GM18858 (cell line): ENCODE data around the gene COA8.

Experiments used
- ATAC-seq: cut with Tn5 transposase; IDR thresholded peaks from one replicate; pipeline ENCODE4 v1.9.1; 2021; ENCODE audit not compliant: unreplicated experiment

COA8 gene

DNA sequence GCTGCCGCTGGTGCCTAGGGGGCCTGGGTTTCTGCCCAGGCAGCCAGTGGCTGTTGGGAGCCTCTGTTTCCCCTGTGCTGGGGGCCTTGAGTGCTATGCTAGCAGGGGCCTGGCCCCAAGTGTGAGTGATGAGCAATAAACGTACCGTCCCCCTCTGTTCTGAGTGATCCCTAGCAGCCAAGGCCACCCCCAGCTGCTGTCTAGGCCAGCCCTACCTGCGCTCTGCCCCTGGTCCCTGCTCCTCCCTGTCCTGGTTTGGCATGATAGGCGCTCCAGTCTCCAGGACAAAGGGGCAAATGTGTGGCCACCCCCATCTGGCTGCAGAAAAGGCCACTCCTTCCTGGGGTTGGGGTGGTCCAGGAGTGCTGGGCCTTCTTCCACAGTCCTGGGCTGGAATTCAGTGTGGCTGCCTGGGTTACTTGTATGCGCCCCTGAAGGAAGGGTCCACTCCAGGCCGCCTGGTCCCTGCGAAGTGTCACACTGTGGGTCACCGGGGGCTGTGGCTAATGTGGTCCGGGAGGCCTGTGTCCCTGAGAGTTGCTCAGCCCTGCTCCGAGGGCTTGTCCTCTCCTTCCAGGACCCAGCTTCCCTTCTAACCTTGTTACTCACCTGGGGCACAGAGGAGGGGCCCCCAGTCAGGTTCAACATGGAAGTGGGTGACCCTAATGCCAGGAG lies 26.7 kb upstream of the COA8 start:
- ATAC-seq, result no peak

DNA sequence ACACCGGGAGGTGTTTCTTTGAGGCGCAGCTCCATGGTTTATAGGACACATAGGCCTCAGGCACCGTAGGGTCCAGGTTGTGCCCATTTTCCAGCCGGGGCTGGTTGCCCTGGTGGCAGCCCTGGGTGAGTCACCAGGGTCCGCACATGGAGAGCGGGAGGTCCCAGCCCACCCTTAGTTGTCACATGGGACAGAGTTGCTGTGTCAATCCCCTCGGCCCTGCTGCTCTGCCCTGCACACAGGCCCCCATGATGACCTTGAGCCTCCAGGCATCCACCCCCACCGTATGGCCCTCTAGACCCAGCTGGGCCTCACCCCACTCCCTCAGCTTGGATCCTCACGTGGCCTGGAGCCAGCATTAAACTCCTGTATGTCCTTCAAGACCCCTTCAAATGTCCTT lies 26.1 kb upstream of the COA8 start:
- no peak for ATAC-seq

DNA sequence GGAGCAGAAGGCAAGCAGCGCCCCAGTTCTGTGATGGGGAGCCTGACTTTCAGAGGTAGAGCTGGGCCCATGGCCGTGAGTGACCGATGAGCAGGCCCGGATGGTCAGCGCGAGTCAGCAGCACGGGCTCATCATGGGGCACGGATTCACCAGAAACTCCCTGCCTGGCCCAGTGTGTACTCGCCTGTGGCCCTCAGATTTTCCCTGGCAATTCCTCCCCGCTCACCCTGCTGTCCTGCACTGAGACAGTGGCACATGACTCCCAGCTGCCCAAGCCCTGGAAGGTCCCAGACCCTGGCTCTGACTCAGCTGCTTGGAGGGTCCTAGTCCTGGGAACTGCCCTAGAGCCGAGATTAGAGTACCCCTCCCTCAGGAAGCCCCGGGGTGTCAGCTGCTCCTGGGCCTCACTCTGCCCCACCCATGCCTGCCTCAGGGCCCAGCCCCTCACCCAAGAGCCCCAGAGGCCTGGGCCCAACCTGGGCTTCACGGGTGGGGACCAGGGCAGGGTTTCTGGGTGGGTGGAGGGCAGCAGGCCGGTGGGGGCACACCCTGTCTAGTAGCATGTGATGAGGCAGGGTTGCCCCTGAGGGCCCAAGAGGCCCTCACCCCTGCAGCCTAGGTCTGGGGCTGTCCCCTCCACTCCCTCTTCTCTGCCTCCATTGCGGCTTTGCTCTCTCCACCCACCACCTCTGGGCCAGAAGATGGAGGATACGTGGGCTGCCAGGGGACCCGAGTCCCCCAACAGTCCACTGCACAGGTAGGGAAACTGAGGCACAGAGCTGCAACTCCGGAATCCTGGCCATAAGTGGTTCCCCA lies 25.4 kb upstream of the COA8 start:
- no peak for ATAC-seq

DNA sequence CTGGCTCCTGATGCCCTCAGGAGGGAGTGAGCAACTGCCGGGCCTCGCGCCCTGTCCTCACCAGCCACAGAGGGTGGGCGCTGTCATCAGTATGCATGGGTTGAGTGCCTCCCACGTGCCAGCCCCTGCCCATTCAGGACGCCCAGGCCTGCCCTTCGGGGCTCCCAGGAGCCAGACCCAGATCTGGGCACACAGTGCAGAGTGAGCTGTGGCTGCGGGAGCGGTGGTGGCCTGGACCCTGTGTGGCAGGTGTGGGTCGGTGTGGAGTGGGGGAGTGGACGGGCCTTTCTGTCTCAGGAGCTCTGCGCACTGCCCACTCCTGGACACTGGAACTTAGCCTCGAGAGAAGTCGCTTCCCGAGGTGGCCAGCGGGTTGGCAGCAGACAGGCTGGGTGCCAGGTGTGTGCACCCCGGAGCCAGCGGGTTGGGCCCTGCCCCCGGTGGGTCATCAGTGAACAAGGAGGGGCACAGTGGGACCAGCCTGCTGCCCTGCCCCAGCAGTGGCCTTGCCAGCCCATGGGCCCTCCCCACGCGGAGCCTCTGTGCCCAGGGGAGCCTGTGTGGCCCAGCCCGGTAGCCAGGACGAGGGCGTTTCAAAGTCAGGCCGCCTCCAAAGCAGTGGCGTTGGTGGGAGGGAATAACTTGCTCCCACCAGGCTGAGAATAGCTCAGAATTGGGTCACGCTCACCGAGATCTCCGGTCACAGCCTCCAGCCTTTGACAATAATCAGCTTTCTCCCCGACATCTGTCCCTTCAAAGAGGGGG lies 24.3 kb upstream of the COA8 start:
- ATAC-seq, result no peak

DNA sequence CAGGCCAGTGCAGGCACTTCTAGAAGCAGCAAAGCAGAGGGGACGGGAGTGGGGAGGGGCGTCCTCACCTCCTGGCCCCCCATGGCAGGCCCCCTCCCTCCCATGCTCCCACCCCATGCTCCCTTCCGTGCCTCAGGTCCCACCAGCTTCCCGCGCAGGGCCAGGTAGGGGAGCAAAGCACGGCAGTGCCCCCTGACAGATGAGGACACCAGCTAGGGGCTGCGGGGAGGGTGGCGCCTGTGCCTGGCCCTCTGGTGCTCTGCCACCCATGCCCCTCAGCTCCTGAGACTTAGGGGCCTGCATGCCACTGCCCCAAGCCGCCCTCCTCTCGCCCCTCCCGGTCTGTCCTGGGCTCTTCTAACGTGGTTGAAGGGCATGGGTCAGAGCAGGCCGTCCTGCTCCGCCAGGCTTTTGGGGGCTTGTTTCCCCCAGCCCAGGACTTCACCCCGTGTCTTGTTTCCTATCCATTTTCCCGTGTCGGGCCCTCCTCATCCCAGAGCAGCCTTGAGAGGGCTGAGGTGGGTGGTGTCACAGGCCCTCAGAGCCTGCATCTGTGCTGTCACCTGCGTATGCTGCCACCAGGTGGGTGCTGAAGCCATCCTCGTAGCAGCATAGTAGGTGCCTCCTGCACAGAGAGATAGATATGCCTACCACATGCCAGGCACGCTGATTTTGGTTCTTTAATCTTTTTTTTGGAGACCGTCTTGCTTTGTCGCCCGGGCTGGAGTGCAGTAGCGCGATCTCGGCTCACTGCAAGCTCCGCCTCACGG lies 23.5 kb upstream of the COA8 start:
- ATAC-seq, result no peak

DNA sequence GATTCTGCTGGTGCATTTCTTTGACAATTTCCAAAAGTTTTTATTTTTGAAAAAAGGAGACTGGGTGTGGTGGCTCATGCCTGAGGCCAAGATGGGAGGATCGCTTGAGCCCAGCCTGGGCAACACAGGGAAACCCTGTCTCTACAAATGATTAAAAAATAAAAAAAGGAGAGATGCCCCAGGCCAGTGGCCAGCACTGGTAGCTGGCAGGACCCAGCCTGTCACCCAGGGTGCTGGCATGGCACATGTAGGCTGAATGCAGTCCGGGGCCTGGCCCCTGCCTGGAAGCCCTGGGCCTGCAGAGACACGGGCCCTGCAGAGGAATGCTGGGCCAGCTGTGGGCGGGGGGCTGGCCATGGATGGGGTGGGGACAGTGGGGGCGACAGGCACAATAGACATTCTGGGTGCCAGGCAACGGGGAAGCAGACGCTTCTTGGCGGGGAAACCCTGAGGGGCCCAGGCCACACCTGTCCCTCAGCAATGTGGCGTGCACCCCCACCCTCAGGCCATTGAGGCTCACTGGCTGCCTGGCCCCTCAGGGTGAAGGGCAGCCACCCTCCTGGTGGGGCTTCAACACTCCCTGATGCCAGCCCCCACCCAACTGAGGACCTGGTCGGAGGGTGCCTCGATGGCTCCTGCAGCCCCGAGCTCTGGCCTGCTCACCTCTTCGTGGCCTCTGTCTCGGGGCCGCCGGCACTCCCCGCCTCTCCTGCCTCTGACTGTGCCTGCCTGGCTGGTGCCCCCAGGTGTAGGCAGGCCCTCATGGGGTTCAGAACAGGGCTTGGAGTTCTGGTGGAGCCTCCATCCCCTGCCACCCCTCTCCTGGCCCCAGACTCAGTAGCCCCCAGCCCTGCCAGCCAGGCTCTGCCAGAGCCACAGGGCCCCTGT lies 21.7 kb upstream of the COA8 start:
- ATAC-seq, result no peak

DNA sequence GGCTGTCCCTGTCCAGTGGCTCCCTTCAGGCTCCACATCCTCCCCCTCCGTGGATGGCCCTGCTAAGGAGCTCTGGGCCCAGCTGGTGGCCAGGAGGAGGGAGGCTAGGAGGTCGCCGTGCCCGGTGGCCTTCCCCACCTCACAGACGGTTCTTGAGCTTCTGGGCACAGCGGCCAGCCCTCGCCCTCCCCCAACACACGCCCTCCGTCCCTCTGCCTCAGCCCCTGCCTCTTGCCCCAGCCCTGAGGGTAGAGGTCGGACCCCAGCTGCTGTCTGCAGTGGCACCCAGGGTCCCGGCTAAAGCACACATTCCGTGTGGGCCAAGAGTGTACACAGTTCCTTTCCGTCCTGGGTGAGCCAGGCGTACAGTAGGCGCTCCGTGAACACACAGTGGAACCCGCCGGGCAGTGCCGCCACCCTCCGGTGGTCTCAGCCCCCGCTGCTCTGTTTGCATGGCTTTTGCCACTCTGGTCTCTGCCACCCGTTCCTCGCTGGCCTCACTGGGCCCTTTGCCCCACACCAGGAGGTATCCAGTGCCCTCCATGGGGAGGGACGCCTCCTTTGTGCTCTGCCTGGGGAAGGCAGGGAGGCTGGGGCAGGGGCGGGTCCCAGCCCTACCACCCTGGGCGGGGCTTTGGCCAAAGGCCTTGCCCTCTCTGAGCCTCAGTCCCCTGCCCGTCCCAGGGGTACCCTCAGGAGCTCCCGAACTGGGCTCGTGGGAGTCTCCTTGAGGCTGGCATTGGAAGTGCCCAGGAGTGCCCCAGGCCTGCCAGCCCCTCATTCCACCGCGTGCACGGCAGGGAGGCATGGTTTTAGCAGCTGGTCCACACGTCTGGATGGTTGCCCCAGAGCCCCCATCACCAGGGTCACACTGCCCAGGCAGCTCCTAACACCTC lies 20.8 kb upstream of the COA8 start:
- no peak for ATAC-seq

DNA sequence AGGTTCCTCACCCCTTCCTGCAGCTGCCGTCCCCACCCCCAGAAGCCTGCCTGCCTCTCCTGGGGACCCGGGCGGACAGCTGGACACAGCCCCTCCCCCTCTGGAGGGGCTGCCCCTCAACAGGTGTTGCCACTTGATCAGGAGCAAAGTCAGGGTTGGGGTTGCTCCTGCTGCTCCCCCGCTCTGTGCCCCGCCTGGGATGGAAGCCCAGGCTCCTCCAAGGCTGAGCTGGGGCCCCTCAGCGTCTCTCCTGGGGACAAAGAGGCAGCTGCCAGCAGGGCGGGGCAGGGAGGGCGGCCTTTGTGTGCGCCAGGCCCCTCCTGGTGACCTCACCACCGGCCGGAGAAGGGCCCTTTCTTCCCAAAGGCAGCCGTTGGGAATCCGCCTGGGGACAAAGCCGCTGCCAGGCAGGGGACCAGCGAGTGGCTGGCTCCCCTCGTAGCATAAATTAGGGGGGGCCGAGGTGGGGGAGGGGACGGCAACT lies 20.1 kb upstream of the COA8 start:
- ATAC-seq, result no peak

DNA sequence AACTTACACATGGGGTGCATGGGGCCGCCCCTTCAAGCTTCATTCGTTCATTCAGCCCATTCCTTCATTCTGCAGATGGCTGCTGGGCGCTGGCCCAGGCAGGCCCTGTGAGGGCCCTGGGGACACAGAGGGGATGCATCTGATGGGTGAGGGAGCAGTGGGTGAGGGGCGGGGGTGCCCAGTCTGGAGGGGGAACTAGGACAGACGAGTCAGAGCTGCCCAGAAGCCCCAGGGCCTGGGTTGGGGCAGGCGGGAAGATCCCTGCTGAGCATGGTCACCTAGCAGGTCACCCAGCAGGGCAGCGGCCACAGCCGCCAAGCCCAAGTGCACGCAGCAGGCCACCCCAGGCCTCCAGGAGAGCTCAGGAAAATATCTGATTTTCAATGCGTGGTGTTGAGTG lies 19.6 kb upstream of the COA8 start:
- ATAC-seq, result no peak

DNA sequence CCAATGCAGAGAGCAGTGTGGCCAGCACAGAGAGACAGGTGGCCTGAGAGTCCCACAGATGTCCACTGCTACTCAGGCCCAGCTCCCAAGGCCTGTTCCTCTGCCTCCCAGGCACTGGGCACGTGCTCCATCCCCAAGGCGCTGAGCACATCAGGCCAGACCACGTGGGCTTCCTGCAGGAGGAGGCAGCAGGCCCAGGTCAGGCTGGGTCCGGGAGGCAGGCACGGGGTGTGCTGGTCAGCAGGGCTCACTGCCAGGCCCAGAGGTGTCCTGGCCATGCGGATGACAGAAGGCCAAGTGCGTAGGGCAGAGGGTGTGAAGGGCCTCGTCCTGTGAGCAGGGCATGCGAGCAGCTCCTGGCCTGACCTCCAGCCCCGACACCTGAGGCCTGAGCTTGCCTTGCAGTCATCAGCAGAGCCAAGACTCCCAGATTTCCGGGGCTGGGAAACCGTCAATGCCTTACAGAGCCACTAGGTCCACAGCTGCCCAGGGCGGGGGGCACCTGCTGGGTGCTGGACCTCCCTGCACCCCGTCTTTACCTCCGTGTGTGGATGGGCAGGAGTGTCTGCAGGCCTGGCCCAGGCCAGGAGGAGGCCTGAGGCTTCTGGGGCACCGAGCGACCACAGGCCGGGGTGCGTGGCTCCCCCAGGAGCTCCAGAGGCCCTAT lies 18.9 kb upstream of the COA8 start:
- ATAC-seq, result no peak

DNA sequence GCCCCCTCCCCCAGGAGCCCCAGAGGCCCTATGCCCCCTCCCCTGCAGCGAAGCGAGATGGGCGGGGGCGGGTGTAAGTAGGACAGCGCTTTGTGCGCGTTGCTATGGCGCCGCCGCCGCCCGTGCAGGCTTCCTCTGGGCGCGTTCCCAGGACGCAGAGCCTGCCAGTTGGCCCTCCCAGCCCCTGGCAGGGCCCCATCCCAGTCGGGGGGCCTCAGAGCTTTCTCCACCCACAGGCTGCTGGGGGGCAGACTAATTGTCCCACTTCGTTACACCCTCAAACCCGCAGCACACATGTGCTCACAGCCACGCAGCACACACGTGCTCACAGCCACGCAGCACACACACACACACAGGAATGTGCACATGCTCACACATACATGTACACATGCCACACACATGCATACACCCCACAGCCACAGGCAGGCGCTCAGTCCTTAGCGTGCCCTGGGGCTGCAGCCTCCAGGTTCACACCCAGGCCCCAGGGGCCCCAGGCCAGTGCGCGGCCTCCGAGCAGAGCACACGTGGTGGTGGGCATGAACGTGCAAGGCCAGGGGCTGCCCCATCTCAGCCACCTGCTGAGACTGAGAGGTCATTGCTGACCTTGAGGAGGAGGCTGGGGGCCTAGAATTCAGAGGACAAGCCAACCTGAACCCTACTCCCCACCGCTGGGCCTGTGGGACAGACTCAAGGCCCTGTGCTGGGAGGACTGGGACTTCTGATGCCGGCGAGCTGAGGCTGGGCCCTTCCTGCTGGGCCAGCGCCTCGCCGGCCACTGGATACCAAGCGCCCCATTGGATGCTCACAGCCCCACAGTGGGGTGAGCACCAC lies 18.2 kb upstream of the COA8 start:
- no peak for ATAC-seq

DNA sequence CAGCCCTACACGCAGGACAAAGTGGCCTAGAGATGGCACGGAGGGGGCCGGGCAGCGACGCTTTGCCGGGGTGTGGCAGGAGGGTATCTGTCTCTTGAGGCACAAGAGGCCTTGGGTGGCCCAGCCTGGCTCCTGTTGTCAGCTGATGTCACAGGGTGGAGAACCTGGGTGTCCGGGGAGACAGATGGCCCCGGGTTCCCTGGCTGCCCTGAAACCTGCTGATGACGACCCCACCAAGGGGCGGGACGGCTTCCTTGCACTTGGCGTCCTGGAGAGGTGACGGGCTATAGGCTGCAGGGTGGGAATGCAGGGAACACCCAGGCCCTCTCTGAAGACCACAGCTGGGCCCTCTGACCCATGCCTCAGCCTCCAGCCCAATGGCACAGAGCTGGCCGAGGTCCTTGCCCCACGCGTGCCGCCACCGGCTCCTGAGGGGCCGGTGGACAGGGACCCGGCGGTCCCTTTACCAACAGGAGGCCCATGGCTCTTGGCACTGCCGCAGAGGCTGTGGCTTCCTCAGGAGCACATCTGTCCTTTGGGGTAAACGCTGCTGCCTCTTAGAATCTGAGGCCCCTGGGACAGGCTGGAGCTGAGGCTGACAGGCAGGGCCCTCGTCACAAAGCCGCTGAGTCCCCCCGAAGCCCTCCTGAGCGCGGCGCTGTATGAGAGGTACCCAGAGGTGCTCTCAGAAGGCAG lies 17.4 kb upstream of the COA8 start:
- no peak for ATAC-seq

DNA sequence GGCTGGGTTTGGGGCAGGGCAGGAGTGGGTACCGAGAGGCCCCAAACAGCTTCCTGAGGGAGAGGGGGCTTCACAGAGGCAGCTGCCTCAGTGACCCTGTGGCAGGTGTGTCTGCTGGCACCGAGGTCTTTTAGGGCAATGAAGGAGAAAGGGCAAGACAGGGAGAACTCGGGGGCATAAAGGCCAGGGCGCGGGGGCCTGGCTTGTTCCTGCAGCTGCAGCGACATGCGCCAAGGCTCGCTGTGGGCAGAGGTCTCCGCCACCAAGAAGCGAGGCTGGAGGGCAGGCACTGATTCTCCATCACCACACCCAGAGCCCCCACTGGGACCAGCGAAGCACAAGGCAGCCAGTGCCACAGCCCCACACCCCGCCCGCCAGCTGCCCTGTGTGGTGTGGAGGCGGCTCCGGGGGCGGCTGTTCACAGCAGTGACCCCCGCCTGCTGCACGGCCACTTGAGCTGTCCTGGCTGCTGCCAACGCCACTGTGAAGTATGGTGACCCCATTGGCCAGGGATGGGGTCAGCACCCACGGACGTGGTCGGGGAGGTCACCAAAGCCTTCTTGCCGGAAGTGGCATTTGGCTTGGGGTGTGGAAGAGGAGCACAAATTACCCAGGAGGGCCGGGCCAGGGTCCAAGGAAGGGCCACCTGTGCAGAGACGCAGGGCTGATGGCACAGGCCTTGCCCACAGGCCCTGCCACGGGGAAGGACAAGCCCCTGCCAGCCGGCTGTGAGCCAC lies 16.7 kb upstream of the COA8 start:
- ATAC-seq, result no peak

DNA sequence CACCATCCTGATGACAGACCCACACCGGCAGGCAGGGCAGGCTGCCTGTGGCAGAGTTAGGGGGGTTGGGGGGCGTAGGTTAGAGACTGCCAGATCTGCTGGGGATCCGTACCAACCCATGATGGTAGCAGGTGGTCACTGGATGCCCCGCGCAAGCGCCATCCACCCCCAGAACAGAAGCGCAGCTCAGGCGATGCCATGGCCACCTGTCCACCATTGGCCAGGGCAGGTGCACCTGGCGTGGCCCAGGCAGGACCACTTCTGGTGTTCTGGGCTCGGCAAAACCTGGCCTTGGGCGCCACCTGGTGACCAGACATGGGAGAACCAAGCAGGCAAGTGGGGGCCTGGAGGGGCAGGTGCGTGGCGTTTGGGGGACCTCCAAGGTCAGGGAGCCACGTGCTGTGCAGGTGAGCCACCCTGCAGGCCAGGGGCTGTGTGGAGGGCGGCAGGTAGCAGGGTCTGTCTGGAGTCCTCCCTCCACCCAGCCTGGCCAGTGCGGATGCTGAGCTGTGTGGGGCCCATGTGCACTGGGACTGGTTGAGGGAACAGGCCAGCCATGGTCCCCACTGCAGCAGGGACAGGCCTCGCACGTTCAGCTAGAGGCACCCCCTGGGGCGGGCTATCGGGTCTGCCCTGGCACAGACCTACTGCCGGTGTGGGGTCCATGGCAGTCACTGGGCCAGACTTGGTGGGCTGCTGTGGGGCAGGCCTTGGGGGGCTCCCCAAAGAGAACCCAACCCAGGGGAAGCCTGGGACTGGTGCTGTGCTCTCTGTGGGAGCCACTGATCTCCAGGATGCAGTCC lies 15.9 kb upstream of the COA8 start:
- ATAC-seq, result no peak

DNA sequence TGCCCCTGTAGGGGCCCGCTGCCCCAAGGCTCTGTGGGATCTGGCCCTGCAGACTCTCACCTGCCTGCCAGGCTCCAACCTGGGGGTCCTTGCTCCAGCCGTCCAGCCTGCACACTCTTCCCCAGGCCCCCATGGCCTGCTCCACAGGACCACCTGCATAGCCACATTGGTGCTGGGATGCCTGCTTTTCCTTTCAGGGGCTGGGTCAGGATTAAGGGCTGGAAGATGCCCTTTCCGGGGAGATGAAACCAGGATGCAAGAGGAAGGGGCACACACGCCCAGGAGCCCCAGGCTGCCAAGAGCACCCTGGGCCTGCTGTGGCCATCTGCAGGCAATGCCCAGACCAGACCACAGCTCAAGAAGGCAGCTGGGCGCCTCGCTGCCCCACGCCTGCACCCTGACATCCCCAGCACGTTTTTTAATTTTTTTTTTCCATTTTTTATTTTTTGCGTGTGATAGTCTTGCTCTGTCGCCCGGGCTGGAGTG lies 15.3 kb upstream of the COA8 start:
- no peak for ATAC-seq
